Measurements from ENCODE around the gene ICOS.
"Not testable (repeated sequence)": the region's sequence is repeated elsewhere in the genome, so short reads cannot be mapped to it uniquely, and the experiment has no call there.

Gene ICOS

DNA sequence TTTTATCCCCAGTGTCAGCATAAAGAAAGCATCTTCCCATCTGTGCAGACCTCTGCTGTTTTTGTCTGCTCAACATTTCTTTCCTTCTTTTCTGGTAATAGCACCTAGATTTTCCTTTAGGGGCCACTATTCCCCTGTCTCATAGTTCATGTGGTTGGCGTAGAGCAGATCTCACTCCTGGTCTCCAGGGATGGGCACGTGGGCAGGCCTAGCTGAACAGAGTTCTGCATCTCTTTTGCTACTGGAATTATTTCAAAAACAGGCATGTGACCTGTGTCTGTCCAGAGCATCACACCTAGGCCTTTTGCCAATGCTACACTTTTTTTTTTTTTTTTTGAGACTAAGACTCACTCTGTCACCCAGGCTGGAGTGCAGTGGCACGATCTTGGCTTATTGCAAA lies 17.7 kb upstream of the ICOS start:
- DNase-seq = no peak

DNA sequence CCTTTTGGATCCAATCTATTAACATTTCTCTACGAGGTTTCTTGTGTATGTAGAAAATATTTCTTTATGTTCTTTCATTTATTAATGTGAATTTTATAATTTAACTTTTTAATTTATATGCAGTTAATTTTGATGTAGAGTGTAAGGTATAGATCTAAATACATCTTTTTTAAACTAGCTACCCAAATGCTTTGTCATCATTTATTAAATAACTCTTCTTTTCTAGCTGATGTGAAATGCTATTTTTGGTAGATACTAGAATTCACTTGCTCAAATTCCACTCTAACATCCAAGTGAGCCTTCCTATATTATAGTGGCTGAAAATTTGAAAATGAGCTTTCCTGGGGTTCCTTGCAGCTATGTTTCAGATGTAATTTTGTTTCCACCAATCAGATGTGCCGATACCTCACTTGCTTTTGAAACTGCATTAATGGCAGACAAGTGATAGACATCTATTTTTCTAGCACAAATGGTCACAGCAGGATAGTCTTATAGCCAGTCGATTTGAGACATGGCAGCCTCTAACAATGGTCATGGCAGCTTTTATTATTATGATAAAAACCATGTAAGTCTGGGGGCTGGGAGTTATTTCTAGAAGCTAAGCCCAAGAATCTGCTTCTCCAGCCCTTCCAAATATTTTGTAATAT lies 10.9 kb upstream of the ICOS start:
- DNase-seq = no peak

DNA sequence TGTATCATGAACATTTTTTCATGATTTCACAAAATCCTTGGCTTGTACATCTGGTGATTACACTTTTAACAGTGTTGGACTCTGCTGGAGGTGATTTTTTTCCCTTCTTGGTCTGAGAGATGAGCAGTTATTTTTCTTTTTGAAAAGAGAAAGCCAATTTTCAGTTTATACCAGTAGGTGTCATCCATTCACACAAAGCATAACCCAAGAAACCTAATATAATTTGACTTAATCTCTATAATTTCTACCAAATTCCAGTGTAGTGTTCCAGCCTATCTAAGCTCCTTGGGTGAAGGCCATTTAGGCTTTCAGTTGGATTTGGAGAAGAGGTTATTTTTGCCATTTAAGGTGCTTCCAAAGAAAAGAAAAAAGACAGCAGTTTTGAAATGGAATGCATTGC lies 7.7 kb upstream of the ICOS start:
- no peak for DNase-seq

DNA sequence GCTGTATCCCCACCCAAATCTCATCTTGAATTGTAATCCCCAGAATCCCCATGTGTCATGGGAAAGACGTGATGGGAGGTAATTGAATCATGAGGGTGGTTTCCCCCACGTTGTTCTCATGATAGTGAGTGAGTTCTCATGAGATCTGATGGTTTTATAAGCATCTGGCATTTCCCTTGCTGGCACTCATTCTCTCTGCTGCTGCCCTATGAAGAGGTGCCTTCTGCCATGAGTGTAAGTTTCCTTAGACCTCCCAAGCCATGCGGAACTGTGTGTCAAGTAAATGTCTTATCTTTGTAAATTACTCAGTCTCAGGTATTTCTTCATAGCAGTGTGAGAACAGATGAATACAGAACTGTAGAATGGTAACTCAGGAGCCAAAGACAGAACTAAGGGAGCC lies 5.3 kb upstream of the ICOS start:
- not testable (repeated sequence) for DNase-seq

DNA sequence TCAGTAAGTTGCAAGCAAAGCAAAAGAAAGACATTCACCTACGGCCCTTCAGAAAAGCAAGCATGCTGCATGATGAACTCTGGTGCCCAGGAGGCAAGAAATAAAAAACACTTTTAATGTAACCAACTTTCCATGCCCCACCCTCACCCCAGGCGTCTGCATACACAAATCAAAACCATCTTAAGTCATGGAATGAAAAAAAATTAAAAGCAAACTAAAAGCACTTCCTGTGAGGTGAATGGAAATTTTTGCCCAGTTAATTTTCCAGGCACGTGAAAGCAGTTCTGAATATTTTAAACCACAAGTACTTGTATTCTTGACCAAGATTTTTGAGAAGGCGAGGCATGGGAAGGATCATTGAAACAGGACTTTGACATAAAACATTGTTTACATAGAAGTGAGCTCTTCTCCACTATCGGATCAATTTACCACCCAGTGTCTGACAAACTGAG lies 2.5 kb upstream of the ICOS start:
- DNase-seq = peak; percentile 62

DNA sequence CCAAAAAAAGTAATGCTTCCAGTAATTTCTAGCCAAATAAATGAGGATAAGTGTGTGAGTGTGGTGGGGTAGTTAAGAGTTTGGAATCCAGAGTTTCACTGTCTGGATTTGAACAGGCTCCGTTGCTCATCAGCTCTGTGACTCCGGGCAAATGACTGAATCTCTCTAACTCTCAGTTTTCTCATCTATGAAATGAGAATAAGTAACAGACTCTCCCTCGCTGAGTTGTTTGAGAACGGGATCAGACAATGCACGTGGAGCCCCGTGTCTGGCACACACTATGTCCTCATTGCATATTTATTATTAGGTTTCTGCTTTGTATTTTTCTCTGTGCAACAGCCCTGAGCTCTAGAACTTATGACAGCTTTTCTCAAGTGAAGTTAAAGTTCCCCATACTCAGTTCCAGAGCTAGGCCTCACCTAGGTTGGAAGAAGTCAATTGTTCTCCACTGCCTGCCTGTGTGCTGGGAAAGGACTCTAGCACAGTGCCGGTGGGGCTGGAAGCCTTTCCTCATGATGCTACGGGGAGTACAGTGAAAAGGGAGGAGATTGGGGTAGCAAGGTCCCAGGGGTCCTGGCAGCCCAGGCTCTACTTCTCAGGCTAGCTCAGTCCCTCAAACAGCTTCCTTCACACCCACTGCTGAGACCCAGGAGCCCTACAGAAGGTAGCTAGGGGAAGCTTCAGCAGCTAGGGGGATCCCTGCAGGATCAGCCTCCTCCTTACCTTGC lies 1.7 kb upstream of the ICOS start:
- no peak for DNase-seq

DNA sequence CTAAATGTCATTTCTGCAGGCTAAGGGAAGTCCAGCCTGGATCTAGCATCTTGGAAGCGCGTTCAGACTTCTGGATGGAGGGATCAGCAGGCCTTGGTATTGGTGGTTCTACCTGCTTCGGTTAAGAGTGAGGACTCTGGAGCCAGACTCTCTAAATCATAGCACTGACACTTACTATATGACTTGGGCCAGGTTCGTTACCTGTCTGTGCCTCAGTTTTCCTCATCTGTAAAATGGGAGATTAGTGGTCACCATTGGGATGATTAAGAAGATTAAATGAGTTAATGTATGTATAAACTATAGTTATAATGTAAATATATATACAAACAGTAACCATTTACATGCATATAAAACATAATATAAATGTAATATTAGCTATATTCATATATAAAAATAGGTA lies 995 bp upstream of the ICOS start:
- DNase-seq = no peak

DNA sequence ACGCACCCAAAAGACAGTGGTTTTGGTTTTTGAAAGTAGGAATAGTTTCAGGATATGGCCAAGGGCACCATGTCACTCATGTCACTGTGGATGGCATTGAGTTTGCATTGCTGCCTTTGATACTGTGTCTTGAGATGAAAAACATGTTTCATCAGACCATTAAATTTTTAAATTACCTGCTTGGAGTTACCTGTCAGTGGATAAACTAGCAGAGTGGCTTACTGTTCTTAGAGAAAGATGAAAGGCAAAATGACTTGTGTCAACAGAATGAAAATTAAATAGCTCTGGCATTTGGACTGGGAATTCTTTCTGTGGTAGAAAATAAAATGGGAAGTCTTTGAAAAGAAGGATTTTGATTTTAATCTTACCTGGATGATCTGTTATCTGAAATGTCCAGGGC lies 386 bp downstream of the ICOS start:
- DNase-seq = no peak

DNA sequence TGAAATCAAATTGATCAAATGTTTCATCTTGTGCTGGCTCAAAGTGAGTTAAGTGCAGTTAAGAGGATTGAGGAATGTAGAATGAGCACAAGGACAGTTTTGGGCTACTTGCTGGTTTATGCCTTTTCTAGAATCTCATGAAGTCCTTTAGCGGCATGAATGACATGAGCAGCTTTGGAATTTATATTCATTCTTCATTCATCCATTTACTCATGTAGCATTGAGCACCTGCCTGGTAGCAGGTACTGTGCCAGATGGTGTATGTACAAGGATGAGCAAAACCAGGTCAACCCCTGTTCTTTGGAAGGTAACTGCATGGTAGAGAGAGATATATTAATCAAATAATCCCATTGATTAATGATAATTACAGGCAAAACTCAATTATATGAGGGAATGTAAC lies 1.2 kb downstream of the ICOS start:
- DNase-seq = no peak

DNA sequence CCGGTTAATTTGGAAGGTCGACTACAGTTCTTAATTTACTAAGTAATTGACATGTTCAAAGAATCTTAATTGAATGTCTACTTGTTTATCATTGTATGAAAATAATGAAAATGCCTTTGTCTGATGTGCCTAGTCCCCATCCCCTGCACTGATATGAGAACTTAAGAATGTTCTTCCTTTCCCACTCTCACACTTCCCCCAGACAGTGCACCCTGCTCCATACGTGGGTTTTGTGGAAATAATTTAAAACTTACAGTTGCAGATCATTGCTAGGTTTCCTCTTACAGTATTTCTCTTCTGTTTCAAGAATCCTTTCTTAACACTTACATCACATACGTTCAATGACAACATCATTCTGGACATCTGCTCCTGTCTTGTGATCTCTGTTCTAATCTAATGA lies 3.5 kb downstream of the ICOS start:
- DNase-seq = no peak

DNA sequence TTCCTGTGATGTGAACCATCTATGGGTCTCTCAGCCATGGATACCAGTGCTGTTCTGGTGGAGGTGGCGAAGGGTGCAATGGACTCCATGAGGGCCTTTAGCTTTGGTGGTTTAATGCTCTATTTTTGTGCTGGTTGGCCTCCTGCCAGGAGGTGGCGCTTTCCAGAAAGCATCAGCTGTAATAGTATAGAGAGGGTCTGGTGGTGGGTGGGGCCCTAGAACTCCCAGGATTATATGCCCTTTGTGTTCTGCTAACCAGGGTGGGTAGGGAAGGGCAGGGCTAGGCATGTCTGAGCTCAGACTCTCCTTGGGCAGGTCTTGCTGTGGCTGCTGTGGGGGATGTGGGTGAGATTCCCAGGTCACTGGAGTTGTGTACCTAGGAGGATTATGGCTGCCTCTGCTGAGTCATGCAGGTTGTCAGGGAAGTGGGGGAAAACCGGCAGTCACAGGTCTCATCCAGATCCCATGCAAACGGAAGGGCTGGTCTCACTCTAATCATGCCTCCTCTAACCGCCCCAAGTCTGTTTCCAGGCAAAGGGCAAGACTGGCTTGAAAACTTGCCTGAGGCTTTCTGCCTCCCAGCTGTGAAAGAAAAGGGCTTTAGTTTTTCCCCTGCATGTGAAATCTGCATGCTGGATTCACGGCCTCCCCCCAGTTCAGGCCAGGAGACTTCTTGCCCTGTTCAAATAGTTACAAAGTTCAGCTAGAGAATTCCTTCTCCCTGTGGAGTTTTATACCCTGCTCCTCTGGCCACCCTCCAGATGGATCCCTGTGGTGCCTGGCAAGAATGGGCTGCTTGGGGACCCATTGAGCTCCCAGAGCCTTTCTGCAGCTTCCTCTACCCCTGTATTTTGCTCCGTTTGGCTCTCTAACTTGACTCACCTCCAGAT lies 7.2 kb downstream of the ICOS start:
- not testable (repeated sequence) for DNase-seq

DNA sequence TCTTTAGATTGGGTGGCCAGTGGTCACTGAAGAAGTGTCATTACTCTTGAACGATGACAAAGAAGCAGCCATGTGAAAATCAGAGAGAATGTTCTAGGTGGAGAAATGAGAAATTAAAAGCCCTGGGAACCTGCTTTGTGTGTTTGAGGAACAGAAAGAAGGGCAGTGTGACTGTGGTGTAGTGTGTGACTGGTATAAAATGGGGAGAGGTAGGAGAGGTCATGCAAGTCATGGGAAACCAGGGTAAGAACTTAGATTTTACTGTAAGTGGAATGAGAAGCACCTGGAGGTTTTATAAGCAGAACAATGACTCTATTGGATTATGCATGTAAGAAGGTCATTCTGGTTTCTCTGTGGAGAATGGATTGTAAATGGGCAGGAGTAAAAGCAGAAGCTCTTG lies 12.2 kb downstream of the ICOS start:
- DNase-seq = no peak

DNA sequence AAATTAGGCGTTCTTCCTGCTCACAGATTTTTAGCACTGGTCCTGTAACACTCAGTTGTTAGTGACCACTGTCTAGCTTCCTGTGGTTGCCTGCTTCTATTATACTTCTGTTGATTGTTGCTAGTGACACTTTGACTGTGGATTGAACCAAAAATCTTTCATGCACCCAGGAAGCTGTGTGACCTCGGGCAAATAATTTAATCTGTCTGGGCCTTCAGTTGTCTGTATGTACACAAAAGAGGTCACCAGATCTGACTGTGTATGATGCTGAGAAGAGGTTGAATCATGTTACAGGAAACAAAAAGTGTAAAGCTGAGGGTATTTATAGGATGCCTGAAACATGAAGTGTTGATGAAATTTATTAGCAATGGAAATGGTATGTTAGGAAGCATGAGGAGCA lies 12.7 kb downstream of the ICOS start:
- DNase-seq = no peak

DNA sequence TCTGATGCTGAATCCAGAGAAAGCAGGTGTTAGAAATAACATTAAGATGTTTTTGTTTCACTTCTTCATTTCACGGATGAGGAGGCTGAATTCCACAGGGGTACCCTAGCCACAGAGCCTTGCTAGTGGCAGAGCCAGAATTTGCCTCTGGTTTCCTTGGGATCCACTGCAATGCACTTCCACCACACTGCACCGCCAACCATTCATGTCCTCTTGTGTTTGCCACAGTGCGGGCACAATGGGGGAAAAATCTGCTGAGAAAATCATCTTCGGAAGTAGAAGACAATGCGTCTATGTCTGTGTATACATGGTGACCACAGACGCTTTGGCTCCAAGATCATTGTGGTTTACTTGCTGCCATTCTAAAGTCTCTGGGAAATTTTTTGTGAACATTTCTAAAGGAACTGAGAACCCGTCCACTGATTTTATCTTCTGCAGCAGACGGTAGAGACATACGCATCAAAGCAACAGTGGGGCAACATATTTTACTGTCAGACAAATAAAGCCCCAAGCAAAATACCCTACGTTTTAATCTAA lies 14.9 kb downstream of the ICOS start:
- no peak for DNase-seq

DNA sequence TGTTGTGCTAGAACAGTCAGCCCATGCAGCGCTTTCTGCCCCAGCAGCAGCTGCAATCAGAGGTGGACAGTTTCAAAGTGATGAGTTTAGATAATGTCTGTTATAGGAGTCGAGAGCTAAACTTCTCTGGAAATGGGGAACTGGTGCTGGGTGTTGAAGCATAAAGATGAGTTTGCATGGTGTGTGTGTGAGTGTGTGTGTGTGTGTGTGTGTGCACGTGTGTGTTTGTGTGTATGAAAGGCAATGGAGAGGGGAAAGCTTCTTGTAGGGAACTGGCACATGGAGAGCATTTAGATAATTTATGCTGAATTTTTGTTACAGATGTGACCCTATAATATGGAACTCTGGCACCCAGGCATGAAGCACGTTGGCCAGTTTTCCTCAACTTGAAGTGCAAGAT lies 22.7 kb downstream of the ICOS start:
- DNase-seq = no peak

DNA sequence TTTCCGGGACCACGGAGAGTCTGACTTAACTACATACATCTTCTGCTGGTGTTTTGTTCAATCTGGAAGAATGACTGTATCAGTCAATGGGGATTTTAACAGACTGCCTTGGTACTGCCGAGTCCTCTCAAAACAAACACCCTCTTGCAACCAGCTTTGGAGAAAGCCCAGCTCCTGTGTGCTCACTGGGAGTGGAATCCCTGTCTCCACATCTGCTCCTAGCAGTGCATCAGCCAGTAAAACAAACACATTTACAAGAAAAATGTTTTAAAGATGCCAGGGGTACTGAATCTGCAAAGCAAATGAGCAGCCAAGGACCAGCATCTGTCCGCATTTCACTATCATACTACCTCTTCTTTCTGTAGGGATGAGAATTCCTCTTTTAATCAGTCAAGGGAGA lies 23.1 kb downstream of the ICOS start:
- DNase-seq = no peak

DNA sequence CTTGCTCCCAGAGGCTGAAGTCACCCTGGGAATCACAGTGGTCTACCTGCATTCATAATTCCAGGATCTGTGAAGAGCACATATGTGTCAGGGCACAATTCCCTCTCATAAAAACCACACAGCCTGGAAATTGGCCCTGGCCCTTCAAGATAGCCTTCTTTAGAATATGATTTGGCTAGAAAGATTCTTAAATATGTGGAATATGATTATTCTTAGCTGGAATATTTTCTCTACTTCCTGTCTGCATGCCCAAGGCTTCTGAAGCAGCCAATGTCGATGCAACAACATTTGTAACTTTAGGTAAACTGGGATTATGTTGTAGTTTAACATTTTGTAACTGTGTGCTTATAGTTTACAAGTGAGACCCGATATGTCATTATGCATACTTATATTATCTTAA lies 24.2 kb downstream of the ICOS start:
- DNase-seq = no peak

DNA sequence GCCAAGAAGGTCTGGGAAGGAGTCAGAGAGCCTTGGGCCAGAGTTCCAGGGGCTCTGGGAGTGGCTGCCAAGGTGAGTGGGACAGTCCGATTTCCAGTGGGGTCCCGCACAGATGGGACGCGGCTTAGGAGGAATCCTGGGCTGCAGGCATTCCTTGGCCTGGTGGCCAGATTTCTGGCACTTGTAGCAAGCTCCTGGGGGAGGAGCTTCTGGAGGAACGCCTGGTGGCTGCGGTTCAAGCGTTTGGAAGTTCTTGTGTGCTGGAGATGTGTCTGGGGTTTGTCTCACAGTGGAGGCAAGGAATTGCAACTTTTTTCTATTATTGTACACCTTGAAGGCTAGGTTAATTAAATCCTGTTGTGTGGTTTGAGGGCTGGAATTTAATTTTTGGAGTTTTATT lies 28.6 kb downstream of the ICOS start:
- not testable (repeated sequence) for DNase-seq

DNA sequence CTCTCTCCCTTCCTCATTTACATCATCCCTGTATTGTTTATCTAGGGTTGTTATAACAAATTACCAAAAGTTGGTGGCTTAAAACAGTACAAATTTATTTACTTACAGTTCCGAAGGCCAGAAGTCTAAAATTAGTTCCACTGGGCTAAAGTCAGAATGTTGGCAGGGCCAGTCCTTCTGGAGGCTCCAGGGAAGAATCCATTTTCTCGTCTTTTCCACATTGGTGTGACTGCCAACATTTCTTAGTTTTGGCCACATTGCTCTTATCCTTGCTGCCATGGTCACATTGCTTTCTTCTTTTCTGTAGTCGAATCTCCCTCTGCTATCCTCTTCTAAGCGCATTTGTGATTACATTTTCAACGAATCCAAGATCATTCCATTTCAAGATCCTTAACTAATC lies 34.7 kb downstream of the ICOS start:
- DNase-seq = no peak

DNA sequence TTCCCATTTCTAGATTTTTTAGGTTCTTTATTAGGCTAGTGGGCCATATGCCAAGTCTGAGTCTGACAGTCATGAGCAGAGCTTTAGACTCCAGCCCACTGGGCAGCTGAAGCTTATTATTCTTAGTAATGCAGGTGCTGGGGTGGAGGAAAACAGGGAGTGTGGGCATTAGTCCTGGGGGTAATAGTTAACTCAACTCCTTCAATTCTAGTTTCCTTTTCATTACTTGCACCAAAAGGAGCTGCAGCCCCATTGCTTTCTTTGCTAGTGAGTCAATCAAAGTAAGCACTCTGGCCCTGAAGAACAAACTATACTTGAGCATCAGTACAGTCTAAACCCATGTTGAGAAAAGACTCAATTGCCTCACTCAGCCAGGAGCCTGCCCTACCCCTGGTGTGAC lies 35.5 kb downstream of the ICOS start:
- DNase-seq = no peak

DNA sequence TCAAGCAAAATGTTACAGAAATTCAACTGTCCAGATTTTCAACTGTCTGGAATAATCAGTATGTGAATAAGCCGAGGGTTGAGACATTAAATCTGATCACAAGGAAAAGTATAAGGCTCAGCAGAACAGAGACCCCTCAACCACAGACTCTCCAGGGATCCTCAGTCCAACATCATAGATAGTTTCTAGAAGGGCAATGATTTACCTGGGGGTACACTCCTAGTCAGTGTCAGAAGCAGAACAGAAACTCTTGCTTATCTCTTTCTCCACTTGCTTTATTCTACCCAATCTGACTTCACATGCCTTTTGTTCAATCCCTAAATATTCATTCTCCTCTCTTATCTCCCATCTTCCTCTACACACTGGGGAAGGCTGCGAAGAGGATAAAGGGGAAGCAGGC lies 36.4 kb downstream of the ICOS start:
- no peak for DNase-seq

DNA sequence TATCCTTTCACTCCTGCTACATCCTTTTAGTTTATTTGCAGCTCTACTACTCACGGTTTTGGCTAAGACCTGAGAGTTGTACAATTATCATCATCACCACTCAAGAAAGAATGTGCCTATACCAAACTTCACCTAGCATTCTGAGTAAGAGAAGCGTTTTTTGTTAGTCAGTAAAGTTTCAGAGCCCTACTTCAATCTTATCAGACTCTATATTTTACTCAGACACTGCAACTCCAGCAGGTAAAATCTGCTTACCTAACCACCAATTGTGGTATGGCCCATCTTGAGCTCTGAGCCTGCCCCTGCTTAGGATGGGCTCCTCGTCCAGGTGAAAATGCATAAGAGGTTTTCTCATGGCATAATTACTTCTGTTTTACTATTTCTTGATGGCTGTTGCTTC lies 37.1 kb downstream of the ICOS start:
- DNase-seq = no peak

DNA sequence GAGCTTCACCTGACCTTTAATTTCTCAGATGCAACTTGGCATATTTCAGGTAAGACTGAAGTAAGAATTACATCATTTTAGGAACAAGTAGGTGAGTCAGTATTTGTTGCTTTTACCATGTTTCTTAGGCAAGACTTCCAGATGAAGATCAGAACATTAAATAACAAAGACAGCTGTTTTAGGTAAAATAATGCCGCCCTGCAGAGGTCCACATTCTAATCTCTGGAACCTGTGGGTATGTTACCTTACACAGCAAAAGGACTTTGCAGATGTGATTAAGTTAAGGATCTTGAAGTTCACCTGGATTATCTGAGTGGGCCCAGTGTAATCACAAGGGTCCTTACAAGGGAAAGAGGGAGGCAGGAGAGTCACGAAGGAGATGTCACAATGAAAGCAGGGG lies 39.3 kb downstream of the ICOS start:
- no peak for DNase-seq

DNA sequence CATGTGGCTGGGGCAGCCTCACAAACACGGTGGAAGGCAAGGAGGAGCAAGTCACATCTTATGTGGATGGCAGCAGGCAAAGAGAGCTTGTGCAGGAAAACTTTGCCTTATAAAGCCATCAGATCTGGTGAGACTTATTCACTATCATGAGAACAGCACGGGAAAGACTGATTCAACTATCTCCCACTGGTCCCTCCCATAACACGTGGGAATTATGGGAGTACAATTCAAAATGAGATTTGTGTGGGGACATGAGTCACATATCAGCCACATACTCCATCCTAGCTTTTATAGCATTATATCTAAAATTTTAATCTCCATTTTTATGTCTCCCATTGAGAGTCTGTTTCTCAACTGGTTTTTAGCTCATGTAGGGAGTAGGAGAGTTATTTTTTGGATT lies 45.7 kb downstream of the ICOS start:
- DNase-seq = no peak
